ENCODE measurements around the gene IL10RA.

GRCh38 chr11:117992620-117993019 lies 6.4 kb downstream of the IL10RA start:
- TF ChIP-seq CTCF (IDR thresholded peaks at IDR 0.05) (no peak), POLR2A (IDR thresholded peaks at IDR 0.05) (no peak)
